ENCODE measurements around the gene AGPS. TPM values are rescaled to one million over a fixed set of nuclear protein-coding genes. Genes with fewer than 3 reads are reported as not detected.

Gene AGPS
- total and polyA plus RNA-seq, 9 of the 15 experiments (the other 6 are each of a cell fraction or from before 2014, with no cell fraction given) = 15.5 to 211 (median 63.1) TPM

DNA sequence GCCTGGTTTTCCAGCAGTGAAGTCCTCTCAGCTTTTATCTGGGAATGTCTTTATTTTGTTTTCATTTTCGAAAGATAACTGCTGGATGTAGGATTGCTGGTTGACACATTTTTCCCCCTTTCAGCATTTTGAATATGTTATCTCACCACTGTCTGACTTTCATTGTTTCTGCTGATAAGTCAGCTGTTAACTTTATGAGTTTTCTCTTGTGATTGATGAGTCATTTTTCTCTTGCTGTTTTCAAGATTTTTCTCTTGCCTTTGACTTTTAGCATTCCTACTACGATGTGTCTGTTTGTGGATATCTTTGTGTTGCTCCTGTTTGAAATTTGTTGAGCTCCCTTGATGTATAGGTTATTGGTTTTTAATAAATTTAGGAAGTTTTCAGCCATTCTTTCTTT, 85.5 kb downstream of the AGPS start (continued):
- peak; percentile 78 for TF ChIP-seq ARID1B (IDR thresholded peaks at IDR 0.05)
- peak in 1 of 2 experiments; percentile 98; a peak in 2 of 3 replicates for TF ChIP-seq CBX3 (IDR thresholded peaks at IDR 0.05; ENCODE audit: borderline replicate concordance in 1 of 2, low read length in 2 of 2)
- TF ChIP-seq, protein P1, sequence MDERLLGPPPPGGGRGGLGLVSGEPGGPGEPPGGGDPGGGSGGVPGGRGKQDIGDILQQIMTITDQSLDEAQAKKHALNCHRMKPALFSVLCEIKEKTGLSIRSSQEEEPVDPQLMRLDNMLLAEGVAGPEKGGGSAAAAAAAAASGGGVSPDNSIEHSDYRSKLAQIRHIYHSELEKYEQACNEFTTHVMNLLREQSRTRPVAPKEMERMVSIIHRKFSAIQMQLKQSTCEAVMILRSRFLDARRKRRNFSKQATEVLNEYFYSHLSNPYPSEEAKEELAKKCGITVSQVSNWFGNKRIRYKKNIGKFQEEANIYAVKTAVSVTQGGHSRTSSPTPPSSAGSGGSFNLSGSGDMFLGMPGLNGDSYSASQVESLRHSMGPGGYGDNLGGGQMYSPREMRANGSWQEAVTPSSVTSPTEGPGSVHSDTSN (CRISPR knock-in tag; IDR thresholded peaks at IDR 0.05; ENCODE audit: low read depth) = no peak
- TF ChIP-seq, protein P1 (tag; conservative IDR thresholded peaks at IDR 0.05; ENCODE audit: low read depth) = peak; percentile 85
- TF ChIP-seq SMARCA4 (IDR thresholded peaks at IDR 0.05) = peak; percentile 75
- peak in 1 of 2 experiments; percentile 17; a peak in 2 of 4 replicates for TF ChIP-seq KDM1A (IDR thresholded peaks at IDR 0.05)
- TF ChIP-seq C11orf30 (IDR thresholded peaks at IDR 0.05; ENCODE audit: low read depth) = peak; percentile 74
- TF ChIP-seq, protein P2, sequence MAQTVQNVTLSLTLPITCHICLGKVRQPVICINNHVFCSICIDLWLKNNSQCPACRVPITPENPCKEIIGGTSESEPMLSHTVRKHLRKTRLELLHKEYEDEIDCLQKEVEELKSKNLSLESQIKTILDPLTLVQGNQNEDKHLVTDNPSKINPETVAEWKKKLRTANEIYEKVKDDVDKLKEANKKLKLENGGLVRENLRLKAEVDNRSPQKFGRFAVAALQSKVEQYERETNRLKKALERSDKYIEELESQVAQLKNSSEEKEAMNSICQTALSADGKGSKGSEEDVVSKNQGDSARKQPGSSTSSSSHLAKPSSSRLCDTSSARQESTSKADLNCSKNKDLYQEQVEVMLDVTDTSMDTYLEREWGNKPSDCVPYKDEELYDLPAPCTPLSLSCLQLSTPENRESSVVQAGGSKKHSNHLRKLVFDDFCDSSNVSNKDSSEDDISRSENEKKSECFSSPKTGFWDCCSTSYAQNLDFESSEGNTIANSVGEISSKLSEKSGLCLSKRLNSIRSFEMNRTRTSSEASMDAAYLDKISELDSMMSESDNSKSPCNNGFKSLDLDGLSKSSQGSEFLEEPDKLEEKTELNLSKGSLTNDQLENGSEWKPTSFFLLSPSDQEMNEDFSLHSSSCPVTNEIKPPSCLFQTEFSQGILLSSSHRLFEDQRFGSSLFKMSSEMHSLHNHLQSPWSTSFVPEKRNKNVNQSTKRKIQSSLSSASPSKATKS (CRISPR knock-in tag; IDR thresholded peaks at IDR 0.05) = no peak
- peak; percentile 47; the same call in 1 of the 2 replicates for TF ChIP-seq ADNP (tag; IDR thresholded peaks at IDR 0.05)
- TF ChIP-seq NBN (IDR thresholded peaks at IDR 0.05; ENCODE audit: low read depth) = peak; percentile 66; the same call in 1 of the 2 replicates
- TF ChIP-seq JUND (IDR thresholded peaks at IDR 0.05; ENCODE audit: borderline replicate concordance, low read depth, low read length) = peak; percentile 88
- peak; percentile 96 for TF ChIP-seq JUND (tag; IDR thresholded peaks at IDR 0.05; ENCODE audit: borderline replicate concordance, low read depth, low read length)
- peak; percentile 82 for TF ChIP-seq MYBL2 (IDR thresholded peaks at IDR 0.05; ENCODE audit: low read depth)
- no peak for TF ChIP-seq MYBL2 (CRISPR knock-in tag; IDR thresholded peaks at IDR 0.05; ENCODE audit: borderline replicate concordance)
- TF ChIP-seq MAFG (tag; conservative IDR thresholded peaks at IDR 0.05) = peak; percentile 74
- no peak for TF ChIP-seq POLR2AphosphoS5 (IDR thresholded peaks at IDR 0.05; ENCODE audit: control insufficient read depth, insufficient read depth, low read depth, low read length)
- peak; percentile 86 for TF ChIP-seq EHMT2 (IDR thresholded peaks at IDR 0.05)
- TF ChIP-seq, protein P3, sequence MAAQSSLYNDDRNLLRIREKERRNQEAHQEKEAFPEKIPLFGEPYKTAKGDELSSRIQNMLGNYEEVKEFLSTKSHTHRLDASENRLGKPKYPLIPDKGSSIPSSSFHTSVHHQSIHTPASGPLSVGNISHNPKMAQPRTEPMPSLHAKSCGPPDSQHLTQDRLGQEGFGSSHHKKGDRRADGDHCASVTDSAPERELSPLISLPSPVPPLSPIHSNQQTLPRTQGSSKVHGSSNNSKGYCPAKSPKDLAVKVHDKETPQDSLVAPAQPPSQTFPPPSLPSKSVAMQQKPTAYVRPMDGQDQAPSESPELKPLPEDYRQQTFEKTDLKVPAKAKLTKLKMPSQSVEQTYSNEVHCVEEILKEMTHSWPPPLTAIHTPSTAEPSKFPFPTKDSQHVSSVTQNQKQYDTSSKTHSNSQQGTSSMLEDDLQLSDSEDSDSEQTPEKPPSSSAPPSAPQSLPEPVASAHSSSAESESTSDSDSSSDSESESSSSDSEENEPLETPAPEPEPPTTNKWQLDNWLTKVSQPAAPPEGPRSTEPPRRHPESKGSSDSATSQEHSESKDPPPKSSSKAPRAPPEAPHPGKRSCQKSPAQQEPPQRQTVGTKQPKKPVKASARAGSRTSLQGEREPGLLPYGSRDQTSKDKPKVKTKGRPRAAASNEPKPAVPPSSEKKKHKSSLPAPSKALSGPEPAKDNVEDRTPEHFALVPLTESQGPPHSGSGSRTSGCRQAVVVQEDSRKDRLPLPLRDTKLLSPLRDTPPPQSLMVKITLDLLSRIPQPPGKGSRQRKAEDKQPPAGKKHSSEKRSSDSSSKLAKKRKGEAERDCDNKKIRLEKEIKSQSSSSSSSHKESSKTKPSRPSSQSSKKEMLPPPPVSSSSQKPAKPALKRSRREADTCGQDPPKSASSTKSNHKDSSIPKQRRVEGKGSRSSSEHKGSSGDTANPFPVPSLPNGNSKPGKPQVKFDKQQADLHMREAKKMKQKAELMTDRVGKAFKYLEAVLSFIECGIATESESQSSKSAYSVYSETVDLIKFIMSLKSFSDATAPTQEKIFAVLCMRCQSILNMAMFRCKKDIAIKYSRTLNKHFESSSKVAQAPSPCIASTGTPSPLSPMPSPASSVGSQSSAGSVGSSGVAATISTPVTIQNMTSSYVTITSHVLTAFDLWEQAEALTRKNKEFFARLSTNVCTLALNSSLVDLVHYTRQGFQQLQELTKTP (IDR thresholded peaks at IDR 0.05; ENCODE audit: low read depth in 1 of 2, partially characterized antibody in 2 of 2) = peak; percentile 26 to 37
- TF ChIP-seq SOX6 (IDR thresholded peaks at IDR 0.05) = peak; percentile 74
- 0 out of 2 replicates have a peak, but pooled peaks have one; percentile 41 for TF ChIP-seq MTA1 (IDR thresholded peaks at IDR 0.05; ENCODE audit: borderline replicate concordance)
- TF ChIP-seq DACH1 (IDR thresholded peaks at IDR 0.05; ENCODE audit: partially characterized antibody) = peak; percentile 90
